ELR (cell line): Measurements from ENCODE around the gene AGAP9.
"Not testable (repeated sequence)": the region's sequence is repeated elsewhere in the genome, so short reads cannot be mapped to it uniquely, and the experiment has no call there.

Experiments
- DNase-seq: peaks from one replicate; pipeline ENCODE4 v3.0.0-alpha.2; 2015; ENCODE audit warnings: low read depth

AGAP9 gene

GRCh38 chr10:47485943-47486342, 37.5 kb downstream of the AGAP9 start:
- DNase-seq: peak; percentile 82

GRCh38 chr10:47484786-47485185, 38.7 kb downstream of the AGAP9 start:
- not testable (repeated sequence) for DNase-seq

GRCh38 chr10:47483923-47484322, 39.5 kb downstream of the AGAP9 start, which contains the start of gene ANXA8:
Gene ANXA8, minus strand, starts transcription at chr10:47484115. Its CDS starts 182 bp downstream, at chr10:47483933.
- DNase-seq: not testable (repeated sequence)

GRCh38 chr10:47482367-47482766, 41.1 kb downstream of the AGAP9 start:
- not testable (repeated sequence) for DNase-seq

GRCh38 chr10:47481768-47482181, 41.7 kb downstream of the AGAP9 start:
- not testable (repeated sequence) for DNase-seq

GRCh38 chr10:47481182-47481766, 42.2 kb downstream of the AGAP9 start:
- DNase-seq: peak; percentile 74

GRCh38 chr10:47480133-47480532, 43.3 kb downstream of the AGAP9 start:
- DNase-seq: not testable (repeated sequence)

- not testable (repeated sequence) for DNase-seq
Observed at GRCh38 chr10:47478114-47478513, 45.3 kb downstream of the AGAP9 start.

GRCh38 chr10:47477078-47477477, 46.4 kb downstream of the AGAP9 start:
- not testable (repeated sequence) for DNase-seq

GRCh38 chr10:47475101-47475500, 48.3 kb downstream of the AGAP9 start:
- not testable (repeated sequence) for DNase-seq

- DNase-seq: not testable (repeated sequence)
Observed at GRCh38 chr10:47473516-47473915, 49.9 kb downstream of the AGAP9 start.

- not testable (repeated sequence) for DNase-seq
Observed at GRCh38 chr10:47472647-47473046, 50.8 kb downstream of the AGAP9 start.

- not testable (repeated sequence) for DNase-seq
Observed at GRCh38 chr10:47472072-47472471, 51.4 kb downstream of the AGAP9 start.

- not testable (repeated sequence) for DNase-seq
Observed at GRCh38 chr10:47468731-47469528, 54.5 kb downstream of the AGAP9 start.

- DNase-seq: not testable (repeated sequence)
Observed at GRCh38 chr10:47467957-47468356, 55.5 kb downstream of the AGAP9 start.

GRCh38 chr10:47467458-47467857, 56.0 kb downstream of the AGAP9 start:
- not testable (repeated sequence) for DNase-seq

GRCh38 chr10:47465216-47465917, 58.1 kb downstream of the AGAP9 start:
- DNase-seq: not testable (repeated sequence)

GRCh38 chr10:47462577-47463358, 60.7 kb downstream of the AGAP9 start:
- DNase-seq: not testable (repeated sequence)

- DNase-seq: peak; percentile 76
Observed at GRCh38 chr10:47461261-47461687, 62.2 kb downstream of the AGAP9 start.

GRCh38 chr10:47458466-47459154, 64.8 kb downstream of the AGAP9 start:
- DNase-seq: peak; percentile 89

GRCh38 chr10:47457826-47458225, 65.6 kb downstream of the AGAP9 start:
- DNase-seq: no peak
